ENCODE results near the gene ZFP64.
"Not testable (repeated sequence)": the region's sequence is repeated elsewhere in the genome, so short reads cannot be mapped to it uniquely, and the experiment has no call there.

Gene ZFP64

DNA sequence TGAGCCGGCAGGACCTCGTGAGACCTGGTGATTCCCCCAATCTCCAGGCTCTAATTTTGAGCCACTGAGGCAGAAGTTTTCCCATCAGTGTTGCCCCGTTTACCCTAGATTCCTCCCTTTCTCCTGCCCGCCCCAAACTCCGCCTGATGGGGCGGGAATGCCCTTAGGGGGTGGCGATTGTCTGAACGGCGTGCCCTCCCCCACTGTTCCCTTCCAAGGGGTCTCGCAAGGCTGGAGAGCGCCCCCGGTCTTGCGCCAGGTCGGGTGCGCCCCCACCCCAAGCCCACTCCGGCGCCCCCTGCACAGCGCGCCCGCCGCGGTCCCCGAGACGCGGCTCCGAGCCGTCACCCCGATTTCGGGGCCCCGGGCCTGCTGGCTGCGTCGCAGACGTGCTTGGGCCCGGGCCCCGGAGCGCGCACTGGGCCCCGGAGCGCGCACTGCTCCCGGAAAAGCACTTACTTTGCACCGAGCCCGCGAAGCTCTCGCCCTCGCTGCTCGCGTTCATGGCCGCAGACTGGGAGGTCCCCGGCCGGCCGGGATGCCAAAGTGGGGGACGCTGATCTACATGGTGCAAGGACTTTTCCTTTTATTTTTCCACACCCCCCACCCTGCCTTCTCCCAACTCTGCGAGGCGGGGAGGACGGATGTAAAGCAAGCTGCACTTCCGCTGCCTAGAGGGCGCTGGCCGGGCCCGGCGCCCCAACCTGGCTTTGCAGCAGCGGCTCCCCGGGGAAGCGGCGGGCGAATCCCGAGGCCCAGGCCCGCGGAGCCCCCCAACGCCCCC lies at the start of gene ZFP64:
Gene ZFP64, minus strand, starts transcription at position 648 of the 784 bp plus-strand sequence. Its CDS starts 143 bp downstream, at position 505.
- DNase-seq, result peak; percentile 87

DNA sequence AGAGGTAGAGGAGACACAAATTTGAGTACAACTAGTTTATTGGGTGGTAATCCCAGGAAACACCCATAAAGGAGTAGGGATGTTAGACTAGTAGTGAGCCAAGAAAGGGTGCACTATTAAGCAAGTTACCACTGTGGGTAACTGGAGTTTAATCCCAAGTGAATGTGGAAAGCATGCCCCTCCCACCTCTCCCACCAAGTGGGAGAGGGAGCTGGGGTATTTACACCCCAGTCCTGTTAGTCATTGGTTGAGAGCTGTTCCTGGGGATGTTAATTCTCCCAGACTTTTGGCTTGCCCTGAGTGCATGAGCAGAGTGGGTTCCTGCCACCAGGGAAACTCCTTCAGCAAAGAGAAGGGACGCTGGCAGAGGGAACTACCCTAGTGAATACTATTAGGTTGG lies 49.2 kb upstream of the ZFP64 start:
- DNase-seq, result no peak

- DNase-seq, result no peak
Measured at GRCh38 chr20:52239102-52239501, 47.5 kb upstream of the ZFP64 start.

GRCh38 chr20:52236292-52236691 lies 44.7 kb upstream of the ZFP64 start:
- DNase-seq, result no peak

- DNase-seq, result no peak
Measured at GRCh38 chr20:52235129-52235528, 43.5 kb upstream of the ZFP64 start.

GRCh38 chr20:52234302-52235045 lies 42.9 kb upstream of the ZFP64 start:
- DNase-seq, result no peak

DNA sequence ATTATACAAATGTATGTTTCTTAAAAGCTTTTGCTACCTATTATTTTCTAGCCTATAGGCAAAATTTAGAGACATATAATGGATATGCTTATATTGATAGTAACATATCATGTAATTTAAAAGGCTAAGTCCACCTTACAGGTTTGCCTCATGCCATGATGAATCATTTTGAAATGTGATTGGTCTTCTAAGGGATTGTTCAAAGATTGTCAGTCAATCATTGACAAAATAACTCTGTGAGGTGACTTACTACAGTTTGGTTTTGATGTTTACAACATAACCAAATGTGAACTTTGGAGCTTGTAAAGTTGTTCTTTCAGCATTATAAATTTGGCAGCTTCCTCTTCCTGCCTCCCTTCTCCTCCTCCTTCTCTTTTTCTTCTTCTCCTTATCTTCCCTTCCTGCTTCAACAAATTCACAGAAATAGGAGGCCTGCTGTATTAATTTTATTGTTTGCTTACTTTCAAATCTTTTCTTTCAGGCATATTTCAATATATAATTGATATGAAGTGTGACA lies 39.7 kb upstream of the ZFP64 start:
- no peak for DNase-seq

DNA sequence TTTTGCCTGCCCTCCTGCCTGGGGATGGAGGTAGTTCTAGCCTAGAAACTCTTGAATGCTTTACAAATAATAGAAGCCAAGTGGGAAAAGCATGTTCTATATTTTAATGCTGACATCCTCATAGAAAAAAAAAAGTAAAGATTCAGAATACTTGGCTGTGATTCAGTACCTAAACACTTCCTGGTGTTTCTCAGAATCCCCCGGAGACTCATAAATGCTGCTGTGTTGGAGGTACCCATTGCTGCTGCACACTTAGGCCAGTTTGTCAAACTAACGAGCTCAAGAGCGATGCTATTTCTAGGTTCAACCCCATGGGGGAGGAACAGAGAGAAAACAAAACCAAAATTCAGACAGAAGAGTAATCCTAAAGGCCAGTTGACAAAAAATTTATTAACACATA lies 38.8 kb upstream of the ZFP64 start:
- no peak for DNase-seq

GRCh38 chr20:52229346-52229745 lies 37.8 kb upstream of the ZFP64 start:
- not testable (repeated sequence) for DNase-seq

GRCh38 chr20:52226370-52226769 lies 34.8 kb upstream of the ZFP64 start:
- DNase-seq, result no peak

DNA sequence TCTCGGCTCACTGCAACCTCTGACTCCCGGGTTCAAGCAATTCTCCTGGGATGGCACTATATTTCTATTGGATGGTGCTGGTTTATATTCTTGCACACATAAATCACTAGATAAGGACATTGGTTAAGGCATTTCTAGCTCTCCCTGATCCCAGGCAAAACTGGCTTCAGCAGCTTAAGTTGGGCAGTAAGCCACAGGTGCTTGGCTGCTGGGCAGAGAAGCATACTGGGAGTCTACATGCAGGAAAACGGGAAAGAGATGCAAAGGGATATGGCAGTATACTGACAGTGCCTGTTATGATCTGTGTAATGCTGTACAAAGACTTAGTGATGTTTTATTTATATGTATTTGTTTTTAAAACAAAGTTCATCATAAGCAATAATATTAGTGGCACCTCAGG lies 33.3 kb upstream of the ZFP64 start:
- no peak for DNase-seq

DNA sequence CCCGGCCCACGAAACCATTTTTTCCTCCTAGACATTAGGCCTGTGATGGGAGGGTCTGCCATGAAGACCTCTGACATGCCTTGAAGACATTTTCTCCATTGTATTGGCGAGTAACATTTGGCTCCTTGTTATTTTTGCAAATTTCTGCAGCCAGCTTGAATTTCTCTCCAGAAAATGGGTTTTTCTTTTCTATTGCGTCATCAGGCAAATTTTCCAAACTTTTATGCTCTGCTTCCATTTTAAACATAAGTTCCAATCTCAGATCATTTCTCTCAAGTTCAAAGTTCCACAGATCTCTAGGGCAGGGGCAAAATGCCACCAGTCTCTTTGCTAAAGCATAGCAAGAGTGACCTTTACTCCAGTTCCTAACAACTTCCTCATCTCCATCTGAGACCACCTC lies 29.8 kb upstream of the ZFP64 start:
- not testable (repeated sequence) for DNase-seq

- DNase-seq, result not testable (repeated sequence)
Measured at GRCh38 chr20:52220891-52221290, 29.3 kb upstream of the ZFP64 start.

GRCh38 chr20:52219441-52219840 lies 27.9 kb upstream of the ZFP64 start:
- DNase-seq, result peak; percentile 36

DNA sequence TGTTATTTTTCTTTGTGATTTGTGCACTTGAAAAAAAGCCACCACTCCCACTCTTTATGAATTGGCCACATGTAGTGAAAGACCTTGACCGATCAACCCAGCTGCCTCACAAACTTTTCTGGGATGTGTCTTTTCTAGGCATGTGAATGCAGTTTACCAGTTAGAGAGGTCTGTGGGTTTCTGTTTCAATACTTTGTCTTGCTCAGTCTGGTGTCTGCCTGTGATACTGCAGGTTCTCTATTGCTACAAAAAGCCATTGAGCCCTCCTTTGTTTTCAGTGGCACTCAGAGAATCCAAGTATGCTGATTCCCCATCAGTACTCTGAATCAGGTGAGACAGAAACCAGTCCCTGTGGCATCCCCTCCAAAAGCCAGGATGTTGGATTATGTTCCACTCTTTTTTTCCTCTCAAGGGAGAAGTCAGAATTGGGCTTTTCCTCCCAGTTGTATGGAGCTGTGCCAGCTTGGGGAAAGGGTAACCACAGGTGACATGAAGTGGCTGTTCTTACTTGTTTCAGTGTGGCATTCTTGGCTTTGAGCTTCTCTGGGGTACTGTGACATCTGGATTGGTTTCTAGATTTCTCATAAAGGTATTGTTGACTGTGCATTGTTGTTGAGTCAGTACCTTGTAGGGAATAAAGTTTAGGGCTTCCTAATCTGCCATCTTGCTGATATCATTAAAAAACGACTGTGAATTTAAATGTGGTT lies 26.3 kb upstream of the ZFP64 start:
- DNase-seq, result no peak

DNA sequence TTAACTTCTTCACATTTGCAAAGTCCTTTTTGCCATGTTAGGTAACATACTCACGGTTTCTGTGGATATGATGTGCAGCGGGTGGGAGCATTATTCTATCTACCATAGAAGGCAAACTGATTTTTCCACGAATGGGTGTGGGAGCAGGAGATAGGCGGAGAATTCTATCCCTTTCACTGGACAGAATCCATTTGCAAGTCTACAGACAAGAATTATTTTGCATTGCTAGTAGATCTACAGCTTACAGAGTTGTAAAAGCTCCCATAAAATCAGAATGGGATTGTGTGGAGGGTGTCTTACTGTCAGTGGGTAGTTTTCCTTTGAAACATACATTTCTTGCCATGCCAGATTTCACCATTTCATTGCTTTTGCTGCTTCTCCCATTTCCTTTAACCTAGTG lies 22.4 kb upstream of the ZFP64 start:
- DNase-seq, result no peak

GRCh38 chr20:52212943-52213342 lies 21.4 kb upstream of the ZFP64 start:
- no peak for DNase-seq

DNA sequence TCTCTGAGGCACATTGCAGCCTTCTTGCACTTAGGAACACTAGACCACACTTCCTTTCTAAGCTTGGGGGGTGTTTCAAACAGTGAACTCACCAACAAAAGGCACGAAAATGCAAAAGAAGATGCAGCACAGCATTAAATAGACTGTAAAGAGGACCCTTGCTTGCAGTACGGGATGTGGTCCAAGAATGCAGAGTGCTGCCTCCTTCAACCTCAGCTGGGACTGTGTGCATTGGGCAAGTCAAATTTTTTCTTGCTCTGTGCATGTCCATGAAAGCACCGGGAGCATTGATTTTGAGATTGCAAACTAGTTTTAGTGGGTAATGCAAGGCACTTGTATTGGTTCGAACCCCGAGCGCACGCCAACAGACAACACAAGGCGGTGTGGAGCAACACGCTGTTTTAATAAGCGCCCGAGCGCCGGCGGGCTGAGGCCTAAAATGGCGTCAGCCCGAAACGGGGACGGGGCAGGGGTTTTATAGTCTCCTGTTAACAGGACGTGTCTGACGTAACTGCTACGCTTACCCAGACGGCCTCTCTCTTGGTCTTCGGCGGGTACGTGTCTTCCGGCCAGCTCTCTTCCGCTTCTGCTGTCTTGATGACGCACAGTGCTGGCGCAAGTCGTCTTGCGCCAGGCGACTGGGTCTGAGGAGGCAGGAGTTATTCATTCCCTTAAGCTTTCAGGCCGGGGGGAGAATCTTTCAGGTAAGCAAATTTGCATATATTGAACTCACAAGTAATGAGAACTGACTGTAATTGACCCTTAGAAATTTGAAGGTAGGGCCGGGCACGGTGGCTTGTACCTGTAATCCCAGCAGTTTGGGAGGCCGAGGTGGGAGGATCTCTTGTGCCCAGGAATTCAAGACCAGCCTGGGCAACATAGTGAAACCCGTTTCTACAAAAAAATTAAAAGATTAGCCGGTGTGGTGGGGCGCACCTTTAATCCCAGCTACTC lies 18.7 kb upstream of the ZFP64 start:
- DNase-seq, result no peak

DNA sequence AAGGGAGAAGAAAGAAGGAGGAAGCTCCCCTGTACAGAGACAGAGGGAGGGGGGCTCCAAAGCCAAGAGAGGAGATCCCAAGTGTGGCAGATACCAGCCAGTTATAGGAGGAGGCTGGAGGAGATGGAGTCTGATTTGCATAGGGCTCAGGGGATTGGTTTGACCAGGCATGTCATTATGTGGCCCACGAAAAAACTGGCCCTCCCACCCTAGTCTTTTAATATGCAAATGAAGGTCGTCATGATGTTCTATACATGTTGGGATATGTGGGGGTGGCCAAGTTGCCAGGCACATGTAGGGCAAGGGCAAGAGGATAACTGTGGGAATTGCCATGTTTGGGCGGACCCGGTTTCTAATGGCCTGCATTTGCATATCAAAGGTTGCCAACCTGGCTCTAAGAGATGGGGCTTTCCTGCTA lies 17.6 kb upstream of the ZFP64 start:
- no peak for DNase-seq

- DNase-seq, result no peak
Measured at GRCh38 chr20:52207020-52207810, 15.6 kb upstream of the ZFP64 start.

- no peak for DNase-seq
Measured at GRCh38 chr20:52204136-52204535, 12.6 kb upstream of the ZFP64 start.

Data from NCI-H146 (cell line).